ENCODE measurements around the gene TDRD9. TPM values are rescaled to one million over a fixed set of nuclear protein-coding genes. Genes with fewer than 3 reads are reported as not detected.
"Not testable (repeated sequence)": the region's sequence is repeated elsewhere in the genome, so short reads cannot be mapped to it uniquely, and the experiment has no call there.

The TDRD9 gene, protein sequence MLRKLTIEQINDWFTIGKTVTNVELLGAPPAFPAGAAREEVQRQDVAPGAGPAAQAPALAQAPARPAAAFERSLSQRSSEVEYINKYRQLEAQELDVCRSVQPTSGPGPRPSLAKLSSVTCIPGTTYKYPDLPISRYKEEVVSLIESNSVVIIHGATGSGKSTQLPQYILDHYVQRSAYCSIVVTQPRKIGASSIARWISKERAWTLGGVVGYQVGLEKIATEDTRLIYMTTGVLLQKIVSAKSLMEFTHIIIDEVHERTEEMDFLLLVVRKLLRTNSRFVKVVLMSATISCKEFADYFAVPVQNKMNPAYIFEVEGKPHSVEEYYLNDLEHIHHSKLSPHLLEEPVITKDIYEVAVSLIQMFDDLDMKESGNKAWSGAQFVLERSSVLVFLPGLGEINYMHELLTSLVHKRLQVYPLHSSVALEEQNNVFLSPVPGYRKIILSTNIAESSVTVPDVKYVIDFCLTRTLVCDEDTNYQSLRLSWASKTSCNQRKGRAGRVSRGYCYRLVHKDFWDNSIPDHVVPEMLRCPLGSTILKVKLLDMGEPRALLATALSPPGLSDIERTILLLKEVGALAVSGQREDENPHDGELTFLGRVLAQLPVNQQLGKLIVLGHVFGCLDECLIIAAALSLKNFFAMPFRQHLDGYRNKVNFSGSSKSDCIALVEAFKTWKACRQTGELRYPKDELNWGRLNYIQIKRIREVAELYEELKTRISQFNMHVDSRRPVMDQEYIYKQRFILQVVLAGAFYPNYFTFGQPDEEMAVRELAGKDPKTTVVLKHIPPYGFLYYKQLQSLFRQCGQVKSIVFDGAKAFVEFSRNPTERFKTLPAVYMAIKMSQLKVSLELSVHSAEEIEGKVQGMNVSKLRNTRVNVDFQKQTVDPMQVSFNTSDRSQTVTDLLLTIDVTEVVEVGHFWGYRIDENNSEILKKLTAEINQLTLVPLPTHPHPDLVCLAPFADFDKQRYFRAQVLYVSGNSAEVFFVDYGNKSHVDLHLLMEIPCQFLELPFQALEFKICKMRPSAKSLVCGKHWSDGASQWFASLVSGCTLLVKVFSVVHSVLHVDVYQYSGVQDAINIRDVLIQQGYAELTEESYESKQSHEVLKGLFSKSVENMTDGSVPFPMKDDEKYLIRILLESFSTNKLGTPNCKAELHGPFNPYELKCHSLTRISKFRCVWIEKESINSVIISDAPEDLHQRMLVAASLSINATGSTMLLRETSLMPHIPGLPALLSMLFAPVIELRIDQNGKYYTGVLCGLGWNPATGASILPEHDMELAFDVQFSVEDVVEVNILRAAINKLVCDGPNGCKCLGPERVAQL (N-terminal part only)
- polyA plus RNA-seq (ENCODE audit: insufficient read length in 10 of 10): 1 to 10 TPM in 1 of 10 donors, under 1 TPM in 9; 0.10 to 1.4 (median 0.51) TPM
- long read RNA-seq, donor 1: 0 reads
- long read RNA-seq, donor 2: 0 reads
- long read RNA-seq, donor 3: 0 reads
- long read RNA-seq, donor 4: 0 reads
- long read RNA-seq, donor 5: 0 reads
- long read RNA-seq, donor 6: 0 reads
- long read RNA-seq, donor 7, full-length matches to known transcripts: 1 of 1 reads
- long read RNA-seq, donor 7, partial matches to known transcripts: 0 of 1 reads
- long read RNA-seq, donor 7, other reads (novel, unspliced or antisense): 0 of 1 reads
- long read RNA-seq, donor 8: 0 reads
- long read RNA-seq, donor 9: 0 reads

DNA sequence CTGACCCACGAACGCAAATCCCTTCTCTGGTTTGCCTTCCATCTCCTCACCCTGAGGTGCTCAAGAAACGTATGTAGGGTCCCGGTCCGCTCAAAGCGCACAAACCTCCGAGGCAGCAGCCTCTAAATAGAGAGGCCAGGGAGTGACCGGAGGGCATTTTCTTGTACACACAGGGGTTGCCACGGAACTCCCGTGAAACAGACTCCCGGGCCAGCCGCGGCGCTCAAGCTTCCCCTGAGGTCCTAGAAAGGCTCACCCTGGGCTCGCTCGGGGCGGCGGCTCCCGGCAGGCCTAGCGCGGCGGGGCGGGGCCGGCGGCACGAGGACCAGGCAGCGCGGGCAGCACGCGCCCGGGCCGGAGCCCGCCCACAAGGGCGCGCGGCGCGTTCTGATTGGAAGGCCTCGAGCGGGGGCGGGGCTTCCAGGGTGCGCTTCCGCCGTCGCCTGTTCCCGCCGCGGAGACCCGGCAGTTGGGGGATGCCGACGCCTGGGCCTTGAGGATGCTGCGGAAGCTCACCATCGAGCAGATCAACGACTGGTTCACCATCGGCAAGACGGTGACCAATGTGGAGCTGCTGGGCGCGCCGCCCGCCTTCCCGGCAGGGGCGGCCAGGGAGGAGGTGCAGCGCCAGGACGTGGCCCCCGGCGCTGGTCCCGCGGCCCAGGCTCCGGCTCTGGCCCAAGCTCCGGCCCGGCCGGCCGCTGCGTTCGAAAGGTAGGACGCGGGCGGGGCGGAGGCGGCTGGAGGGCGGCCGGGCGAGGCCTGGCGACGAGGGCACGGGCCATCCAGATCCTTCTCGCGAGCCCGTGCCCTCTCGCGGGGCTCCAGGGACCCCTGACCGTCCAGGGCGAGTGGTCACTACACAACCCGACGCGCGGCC is at the start of gene TDRD9:
TDRD9 (plus strand) TSS at position 446 of the 880 bp plus-strand sequence; CDS start at position 500, 54 bp downstream.
- peak in 1 of 3 donors; percentile 7 for DNase-seq

DNA sequence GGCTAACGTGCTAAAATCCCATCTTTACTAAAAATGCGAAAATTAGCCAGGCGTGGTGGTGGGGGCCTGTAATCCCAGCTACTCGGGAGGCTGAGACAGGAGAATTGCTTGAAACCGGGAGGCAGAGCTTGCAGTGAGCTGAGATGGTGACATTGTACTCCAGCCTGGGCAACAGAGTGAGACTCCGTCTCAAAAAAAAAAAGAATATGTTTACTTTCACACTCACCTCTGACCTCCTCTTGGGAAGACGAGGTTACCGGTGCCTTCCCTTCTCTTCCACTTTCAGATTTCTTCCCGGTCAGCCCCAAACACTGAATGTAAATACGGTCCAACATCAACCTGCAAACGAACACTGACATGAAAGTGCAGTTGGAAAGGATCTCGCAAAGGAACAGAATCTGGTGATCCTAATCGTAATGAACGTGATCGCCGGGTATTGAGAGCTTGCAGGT is 49.1 kb upstream of the TDRD9 start:
- no peak for DNase-seq

DNA sequence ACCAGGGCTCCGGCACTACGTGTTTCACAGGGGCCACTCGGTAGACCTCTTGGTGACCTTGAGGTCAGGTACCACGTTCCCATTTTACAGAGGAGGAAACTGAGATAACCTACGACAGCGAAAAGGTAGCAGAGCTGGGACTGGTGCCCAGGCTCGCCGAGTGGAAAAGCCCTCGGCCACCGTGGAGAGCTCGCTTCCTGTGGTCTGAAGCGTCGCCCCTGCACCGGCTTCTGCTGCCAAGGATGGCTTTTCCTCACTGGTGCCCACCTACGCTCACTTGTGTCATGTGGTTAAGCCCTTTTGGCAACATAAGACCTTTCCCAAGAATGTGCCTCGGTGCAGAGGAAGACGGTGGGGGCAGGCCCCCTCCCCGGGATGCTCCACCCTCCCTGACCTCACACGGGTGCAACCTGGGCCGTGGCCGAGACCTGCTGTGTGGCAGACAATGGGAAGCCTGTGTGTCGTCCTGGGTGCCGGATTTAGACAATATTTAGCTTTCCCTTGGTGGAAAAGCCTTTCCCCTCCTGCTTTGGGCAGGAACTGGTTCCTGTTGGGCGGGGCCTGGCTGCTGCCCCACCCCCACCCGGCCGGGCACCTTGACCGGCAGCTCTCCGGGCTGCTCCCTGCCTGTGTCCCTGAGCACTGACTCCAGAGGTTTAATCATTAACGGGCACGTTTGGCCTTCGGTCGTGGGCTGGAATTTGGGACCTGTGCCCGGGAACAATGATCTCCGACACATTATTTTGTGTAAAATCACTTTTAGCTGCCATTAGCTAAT is 48.5 kb upstream of the TDRD9 start:
- DNase-seq: peak in 1 of 3 donors; percentile 44

DNA sequence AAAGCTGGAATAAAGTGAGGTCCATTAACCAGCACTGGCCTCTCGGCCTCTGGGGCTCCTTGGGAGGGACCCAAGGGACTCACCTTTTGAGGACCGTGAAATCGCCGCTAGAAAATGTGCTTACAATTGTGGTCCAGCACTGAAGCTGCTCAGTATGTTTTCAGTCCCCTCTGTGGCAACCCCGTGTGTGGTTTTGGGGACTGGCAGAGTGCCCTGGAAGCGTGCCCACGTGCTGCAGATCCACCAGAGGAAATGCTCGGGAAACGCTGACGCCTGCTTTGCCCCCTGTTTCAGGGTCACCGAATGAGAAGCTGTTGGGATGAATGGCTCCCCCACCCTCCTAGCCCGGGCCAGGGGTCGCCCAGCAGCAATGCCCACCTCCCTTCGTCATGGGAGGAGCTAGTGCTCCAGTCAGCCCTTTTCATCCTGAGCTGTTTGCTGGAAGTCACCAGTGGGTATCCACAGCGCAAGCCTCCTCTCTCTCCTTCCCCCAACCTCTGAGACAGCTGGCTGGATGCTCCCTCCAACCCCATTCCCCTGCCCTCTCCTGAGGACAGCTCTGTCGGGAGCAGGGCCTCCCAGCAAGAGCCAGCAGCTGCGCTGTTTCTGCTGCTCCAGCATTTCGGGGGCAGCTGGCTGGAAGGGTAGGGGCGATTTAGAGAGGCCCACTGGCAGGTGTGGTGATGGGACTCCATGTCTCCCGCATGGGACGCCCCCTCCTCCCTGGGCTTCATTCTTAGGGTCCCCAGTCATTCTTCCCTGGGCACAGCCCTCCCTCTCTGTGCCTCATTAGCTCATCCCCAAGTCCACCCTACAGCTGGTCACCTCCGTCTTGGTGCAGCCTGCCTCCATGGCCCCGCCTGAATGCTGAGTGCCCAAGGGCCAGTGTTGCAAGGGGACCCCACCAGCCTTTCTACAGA is 47.6 kb upstream of the TDRD9 start:
- peak in 2 of 3 donors; percentile 62 to 78 for DNase-seq

DNA sequence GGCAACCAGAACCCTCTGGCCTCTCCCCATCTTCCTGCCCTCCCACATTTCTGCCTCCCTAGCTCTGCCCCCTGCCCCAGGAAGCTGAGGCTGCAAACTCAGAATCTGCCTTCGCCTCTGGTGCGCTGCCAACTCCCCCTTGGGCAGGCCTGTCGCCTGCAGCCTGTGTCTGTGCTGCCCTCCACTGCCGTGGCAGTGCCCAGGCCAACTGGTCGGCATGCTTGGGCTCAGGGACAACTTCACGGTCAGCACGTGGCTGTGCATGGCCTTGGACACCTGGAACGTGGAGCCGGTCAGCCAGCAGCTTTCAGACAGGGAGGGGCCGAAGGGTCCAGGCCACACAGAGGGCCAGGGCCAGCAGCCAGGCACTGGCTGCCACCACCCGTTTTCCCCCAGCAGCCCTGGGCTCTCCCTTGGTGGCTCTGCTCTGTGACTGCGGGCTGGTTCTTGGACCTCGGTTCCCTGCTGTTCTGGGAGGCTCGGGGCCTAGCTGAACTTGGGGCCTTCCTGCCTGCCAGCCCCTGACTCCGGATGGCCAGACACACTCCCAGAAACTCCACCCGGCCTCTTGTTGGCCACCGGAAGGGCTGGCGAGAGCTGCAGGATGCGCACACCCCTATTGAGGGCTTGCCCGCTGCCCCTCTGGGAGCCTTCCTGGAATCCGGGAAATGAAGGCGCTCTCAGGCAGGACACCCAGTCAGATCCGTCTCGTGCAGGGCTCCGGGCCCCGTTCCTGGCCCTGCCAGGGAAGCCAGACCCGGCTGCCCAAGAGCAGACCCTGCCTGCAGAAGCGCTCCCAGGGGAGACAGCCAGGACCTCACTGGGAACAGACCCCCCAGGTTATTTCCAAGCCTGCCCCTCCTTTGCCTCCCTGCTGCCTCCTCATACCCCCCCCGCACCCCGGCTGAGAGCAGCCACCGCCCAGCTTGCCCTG is 46.7 kb upstream of the TDRD9 start:
- no peak for DNase-seq

DNA sequence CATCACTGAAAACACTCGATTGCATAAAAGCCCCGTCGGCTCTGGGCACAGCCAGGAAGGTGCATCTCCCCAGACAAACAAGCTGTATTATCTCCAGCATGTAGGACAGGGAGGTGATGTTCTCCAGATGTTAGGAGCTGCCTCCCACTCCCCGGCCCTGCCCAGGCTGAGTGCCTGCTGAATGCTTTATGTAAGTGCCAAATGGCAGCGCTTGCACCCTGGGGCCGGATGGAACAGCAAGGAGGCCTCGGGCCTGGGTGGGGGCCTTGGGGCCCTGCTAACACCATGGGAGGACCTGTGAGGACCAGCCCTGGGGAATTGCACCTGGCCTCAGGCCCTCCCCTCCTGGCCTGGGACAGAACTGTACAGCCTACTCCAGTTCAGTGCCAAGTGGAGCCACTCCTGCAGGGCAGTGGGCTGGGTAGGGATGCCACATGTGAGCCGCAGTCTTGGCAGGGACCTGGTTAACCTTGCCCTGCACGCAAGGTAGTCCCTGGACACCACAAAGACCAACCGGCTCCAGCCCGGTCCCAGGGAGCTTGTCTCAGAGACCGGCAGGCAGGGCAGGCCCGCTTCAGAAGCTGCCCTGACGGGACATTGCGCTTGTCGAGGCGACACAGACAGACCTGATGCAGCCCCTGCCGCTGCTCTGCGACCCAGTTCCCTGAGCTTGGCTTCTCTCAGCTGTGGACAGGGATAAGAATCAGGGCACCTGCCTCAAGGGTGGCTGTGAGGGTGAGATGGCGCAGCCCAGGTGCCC is 45.6 kb upstream of the TDRD9 start:
- DNase-seq: no peak

DNA sequence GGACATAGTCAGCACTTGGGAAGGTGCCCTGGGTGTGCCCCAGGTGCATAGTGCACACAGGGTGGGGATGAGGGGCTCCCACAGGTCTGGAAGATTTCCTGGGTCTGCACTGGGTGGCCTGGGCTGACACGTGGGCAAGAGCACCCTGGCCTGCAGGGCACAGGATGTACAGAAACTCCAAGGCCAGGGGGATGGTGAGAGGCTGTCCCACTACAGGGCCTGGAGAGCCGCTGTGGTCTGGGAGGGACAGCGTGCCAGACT is 45.1 kb upstream of the TDRD9 start:
- DNase-seq: no peak

DNA sequence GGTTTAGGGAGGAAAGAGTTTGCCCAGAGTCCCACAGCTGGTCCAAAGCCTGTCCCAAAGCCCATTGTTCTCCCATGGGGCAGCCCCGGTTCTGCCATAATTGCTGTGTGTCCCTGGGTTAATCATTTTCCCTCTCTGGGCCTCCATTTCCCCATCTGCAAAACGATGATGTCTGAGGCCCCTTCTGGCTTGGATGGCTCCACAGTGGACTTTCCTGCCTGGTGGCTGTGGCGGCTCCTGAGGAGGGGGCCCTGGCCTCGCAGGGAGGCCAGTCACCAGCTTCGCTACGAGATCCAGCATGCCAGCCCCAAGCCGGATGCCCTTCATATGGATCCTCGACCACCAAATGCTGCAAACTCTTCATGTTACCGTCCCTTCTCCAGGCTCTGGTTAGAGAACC is 43.4 kb upstream of the TDRD9 start:
- no peak for DNase-seq

DNA sequence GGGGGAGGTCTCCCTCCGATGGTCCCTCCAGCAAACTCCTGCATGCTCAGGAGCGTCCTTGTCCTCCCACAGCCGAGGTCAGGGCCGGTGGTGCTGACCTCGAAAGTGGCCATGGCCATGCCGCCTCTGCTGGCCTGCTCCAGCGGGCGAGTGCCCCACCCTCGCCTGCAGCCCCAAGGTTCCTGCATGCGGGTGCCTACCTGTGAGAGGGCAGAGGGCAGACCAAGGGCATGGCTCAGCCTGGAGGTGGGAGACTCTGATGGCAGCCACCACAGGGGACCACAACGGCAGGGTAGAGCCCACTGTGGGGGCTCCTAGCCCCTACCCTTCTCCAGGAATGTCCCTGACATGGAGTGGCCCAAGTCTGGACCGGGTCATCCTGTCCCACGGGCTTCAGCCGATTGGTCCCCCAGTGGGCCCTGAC is 42.7 kb upstream of the TDRD9 start:
- DNase-seq: no peak

DNA sequence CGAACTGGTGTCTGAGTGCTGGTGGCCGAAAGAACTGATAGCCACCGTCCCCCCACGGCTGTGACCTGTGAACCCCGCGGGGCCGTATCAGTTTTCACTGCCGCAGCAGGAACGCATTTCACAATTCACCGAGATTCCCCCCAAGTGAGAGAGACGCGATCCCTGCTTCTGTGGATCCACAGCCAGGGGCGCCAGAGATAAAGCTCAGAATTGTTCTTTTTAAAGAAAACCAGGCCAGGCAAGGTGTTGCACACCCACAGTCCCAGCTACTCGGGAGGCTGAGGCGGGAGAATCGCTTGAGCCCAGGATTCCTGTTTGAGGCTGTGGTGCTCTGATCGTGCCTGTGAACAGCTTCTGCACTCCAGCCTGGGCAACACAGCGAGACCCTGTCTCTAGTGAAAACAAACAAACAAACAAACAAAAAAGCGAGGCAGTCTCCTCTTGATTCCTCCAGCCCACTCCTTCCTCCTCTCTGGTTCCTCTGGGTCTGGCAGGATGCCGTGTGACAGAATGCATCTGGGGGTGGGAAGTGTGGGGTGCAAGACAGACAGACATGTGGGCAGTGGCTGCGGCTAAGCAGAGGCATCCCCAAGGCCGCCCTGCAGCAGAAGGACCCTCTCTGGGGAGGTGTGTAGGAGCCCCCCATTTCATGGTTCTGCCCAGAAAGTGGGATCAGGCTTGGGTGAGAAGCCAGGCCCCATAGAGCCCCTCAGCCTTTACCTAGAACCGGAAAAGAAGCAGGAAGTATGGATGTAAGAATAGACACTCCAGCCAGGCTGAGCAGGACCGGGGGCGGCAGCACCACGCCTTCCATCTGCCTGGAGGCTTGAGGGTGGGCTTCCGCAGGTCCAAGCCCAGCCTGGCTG is 41.7 kb upstream of the TDRD9 start:
- peak in 1 of 3 donors; percentile 45 for DNase-seq

DNA sequence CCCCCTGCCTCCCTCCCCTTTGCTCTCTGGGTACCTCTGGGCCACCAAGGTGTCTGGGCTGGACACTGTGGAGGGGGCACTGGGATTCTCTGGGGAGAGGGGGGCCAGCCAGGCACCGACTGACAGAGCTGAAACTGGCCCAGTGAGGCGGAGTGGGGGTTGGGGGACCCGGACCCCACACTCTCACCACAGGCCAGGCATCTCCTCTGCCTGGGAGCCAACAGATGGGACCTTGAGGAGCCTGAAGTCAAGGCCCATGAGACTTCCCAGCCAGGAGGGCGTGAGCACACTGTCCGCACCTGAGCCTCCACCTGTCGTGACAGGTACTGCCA is 41.1 kb upstream of the TDRD9 start:
- DNase-seq: no peak

DNA sequence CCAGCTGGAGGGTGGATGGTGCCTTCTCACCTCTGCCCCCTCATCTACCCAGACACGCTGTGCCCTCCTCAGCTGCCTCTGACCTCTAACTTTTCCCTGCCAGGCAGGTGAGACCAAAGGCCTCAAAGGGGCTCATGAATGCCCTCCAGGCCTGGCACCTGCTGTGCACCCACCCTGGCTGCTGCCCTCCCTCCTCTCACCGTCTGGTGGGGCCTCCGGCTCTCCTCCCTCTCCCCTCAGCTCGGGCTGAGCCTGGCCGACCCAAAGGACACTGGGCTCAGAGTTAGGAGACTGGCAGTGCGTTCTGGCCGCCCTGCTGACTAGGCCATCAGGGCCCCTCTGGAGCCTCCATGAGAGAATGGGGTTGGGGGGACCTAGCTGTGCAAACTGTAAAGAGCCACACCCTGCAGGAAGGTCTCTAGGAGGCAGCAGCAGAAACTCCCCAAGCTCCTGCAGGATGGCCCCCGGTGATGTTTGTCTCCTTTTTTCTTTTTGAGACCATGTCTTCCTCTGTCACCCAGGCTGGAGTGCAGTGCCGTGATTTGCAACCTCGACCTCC is 40.6 kb upstream of the TDRD9 start:
- DNase-seq: no peak

DNA sequence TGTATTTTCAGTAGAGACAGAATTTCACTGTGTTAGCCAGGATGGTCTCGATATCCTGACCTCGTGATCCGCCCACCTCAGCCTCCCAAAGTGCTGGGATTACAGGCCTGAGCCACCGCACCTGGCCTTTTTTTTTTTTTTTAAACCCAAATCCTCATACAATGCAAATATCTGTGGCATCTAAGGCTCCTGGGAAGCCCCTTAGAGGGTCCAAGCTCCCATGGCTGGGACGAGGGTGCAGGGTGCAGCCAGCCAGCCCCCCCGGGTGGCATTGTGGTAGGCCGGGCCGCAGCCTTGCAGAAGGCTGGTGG is 39.3 kb upstream of the TDRD9 start:
- not testable (repeated sequence) for DNase-seq

DNA sequence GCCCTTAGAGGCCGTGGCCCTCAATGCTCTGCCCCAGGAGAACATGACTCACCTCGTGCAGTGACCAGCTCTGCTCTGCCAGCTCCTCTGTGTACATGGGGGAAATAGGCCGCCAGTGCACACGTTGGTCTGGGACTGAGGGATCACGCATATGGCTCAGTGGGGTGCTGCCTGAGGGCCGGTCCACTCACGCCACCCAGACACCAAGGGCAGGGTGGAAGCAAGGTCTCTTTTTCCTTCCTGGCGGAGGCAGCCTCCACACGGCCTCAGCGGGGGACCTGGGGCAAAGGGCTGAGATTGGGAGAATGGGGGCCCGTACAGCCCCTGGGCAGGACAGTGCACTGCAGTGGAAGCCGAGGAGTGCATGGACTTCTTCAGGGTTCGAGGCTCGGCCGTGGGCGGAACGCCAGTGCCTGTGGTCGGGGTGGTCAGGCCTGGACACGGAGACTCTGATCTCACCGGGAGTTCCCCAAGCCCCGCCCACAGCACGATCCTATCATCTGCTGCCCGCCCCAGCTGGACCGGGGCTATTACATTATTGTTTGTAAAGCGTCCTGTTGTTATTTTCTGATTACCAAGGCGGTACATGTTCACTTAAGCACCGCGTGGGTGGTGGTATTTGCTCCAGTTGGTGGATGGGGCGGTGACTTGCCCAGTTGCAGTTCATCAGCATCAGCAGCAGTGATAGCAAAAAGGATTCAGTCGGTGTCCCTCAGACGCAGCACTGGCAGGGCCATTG is 38.8 kb upstream of the TDRD9 start:
- no peak for DNase-seq

DNA sequence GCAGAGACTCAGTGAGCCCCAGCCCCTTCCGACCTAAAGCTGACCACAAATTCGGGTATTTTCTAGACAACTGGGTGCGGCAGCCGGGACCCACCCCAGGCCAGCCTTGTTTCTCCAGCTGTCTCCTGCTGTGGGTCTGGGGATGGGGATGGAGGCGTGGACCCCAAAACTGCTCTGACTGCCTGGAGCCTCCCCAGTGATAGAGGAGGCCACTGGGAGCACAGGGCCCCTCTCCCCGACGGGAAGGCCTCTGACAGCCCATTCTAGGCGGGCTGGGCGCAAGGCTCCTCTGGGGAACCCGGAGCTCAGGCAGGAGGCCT is 38.2 kb upstream of the TDRD9 start:
- no peak for DNase-seq
